Measurements from ENCODE around the gene MAP3K14.

DNA sequence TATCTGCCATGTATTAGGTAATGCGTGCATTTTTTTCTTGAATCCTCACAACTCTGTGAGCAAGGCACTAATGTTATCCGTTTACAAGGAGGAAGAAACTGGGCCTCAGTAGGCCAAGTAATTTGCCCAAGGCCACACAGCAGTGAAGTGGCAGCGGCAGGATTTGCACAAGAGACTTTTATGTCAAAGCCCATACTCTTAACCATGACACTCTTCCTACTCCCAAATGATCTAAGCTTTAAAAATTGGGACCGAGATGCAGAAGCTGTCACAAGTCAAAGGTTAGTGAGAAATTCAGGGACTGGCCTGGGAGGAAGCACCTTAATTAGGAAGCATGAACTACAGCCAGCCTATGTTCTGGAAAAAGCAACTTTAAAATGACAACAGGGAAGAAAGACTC is 10.7 kb downstream of the MAP3K14 start:
- no peak for TF ChIP-seq POLR2A (IDR thresholded peaks at IDR 0.05; ENCODE audit: low read depth, low read length)
- TF ChIP-seq POLR2AphosphoS5 (IDR thresholded peaks at IDR 0.05; ENCODE audit: low read depth, low read length): no peak
